SK-N-SH (cell line): ENCODE results near the gene KRTAP3-3.

Source experiments
- CTCF ChIP-seq: fragments of 200-600 bp; sonication (generic); IDR thresholded peaks from 2 replicates; pipeline ENCODE4 v1.6.1; 2017; ENCODE audit warnings: antibody characterized with exemption, mild to moderate bottlenecking, moderate library complexity
- ELF1 ChIP-seq: IDR thresholded peaks from 2 replicates; pipeline ENCODE4 v1.4.0; 2012
- EP300 ChIP-seq, 2 experiments: IDR thresholded peaks; 2 replicates each; pipeline versions ENCODE4 v1.4.0 to v1.6.1; 2012; ENCODE audit warnings: borderline replicate concordance in 1 of 2, low read depth in 1 of 2, low read length in 1 of 2
- EZH2phosphoT487 ChIP-seq: fragments of 200-600 bp; sonication (generic); IDR thresholded peaks from 2 replicates; pipeline ENCODE4 v1.6.1; 2017; ENCODE audit warnings: low read depth, mixed run types, mild to moderate bottlenecking, antibody characterized with exemption, moderate library complexity, borderline replicate concordance
- FOSL2 ChIP-seq: IDR thresholded peaks from 2 replicates; pipeline ENCODE4 v1.4.0; 2012; ENCODE audit warnings: low read depth, mild to moderate bottlenecking, moderate library complexity, borderline replicate concordance
- GABPA ChIP-seq: IDR thresholded peaks from 2 replicates; pipeline ENCODE4 v1.4.0; 2012; ENCODE audit warnings: low read depth, mild to moderate bottlenecking
- MAX ChIP-seq: IDR thresholded peaks from 2 replicates; pipeline ENCODE4 v1.4.0; 2012; ENCODE audit warnings: low read depth
- POLR2AphosphoS5 ChIP-seq: IDR thresholded peaks from 2 replicates; pipeline ENCODE4 v1.6.1; 2012; ENCODE audit warnings: low read depth, low read length
- RAD21 ChIP-seq: IDR thresholded peaks from 2 replicates; pipeline ENCODE4 v1.6.1; 2012; ENCODE audit warnings: mild to moderate bottlenecking, low read length
- SIN3A ChIP-seq: IDR thresholded peaks from 2 replicates; pipeline ENCODE4 v1.6.1; 2012; ENCODE audit warnings: low read depth, mild to moderate bottlenecking, low read length, moderate library complexity, borderline replicate concordance
- TAF1 ChIP-seq: IDR thresholded peaks from 2 replicates; pipeline ENCODE4 v1.6.1; 2012; ENCODE audit warnings: low read depth, mild to moderate bottlenecking, low read length, moderate library complexity, borderline replicate concordance
- USF2 ChIP-seq: fragments of 150-350 bp; IDR thresholded peaks from 2 replicates; pipeline ENCODE4 v1.6.1; 2017; ENCODE audit warnings: antibody characterized with exemption, low read length, low read depth, borderline replicate concordance

GRCh38 chr17:40980596-40980995, 13.4 kb downstream of the KRTAP3-3 start:
- TF ChIP-seq SIN3A (no peak), EZH2phosphoT487 (no peak), CTCF (no peak), USF2 (no peak), EP300 (IDR thresholded peaks at IDR 0.05; ENCODE audit: borderline replicate concordance in 1 of 2, low read depth in 1 of 2, low read length in 1 of 2) (no peak), MAX (no peak), GABPA (no peak), POLR2AphosphoS5 (no peak), ELF1 (no peak), FOSL2 (no peak), TAF1 (no peak), RAD21 (no peak)
